ENCODE data around the gene GAS6. TPM values are rescaled to one million over a fixed set of nuclear protein-coding genes. Genes with fewer than 3 reads are reported as not detected.

GAS6 gene
- total and polyA plus RNA-seq, 7 experiments from 2014 or later = 0.38 to 5.5 (median 3.0) TPM; not detected in 1

GRCh38 chr13:113861433-113862030 lies 2.3 kb downstream of the GAS6 start:
- Histone ChIP-seq H3K36me3 (ENCODE audit: control insufficient read depth in 2 of 3, insufficient read depth in 3 of 3, low read length in 3 of 3) (no peaks in the 10 kb centered on the region), H3K4me1 (ENCODE audit: control insufficient read depth in 2 of 2, insufficient read depth in 2 of 2, low read length in 2 of 2) (peaks cover 0 to 5% of the 10 kb centered on the region in 2 donors), H3K27ac (ENCODE audit: low read depth, low read length) (no peak overlapping the region), H3K9me3 (ENCODE audit: control insufficient read depth in 2 of 3, low read length in 3 of 3) (no peaks in the 10 kb centered on the region), H3K4me3 (ENCODE audit: low read length) (no peak overlapping the region), H3K27me3 (ENCODE audit: control insufficient read depth in 2 of 2, insufficient read depth in 2 of 2, low read length in 2 of 2) (peaks cover 6 to 17% of the 10 kb centered on the region in 2 donors)
- POLR2A ChIA-PET = interaction anchor here (0.5 kb wide), 1 partner anchor 12 kb away, joined by 4 read pairs; no protein-coding TSS in a partner anchor
- Mint-ChIP-seq H3K4me3 (peak overlapping the region in 5 of 10 donors; percentile 37 to 76 (median 44)), H3K27me3 (peaks cover 31 to 48% (median 38%) of the 10 kb centered on the region in 5 donors), H3K4me1 (peaks cover 6 to 16% (median 14%) of the 10 kb centered on the region in 7 donors), H3K9me3 (peaks cover 0 to 15% (median 0%) of the 10 kb centered on the region in 11 donors), H3K27ac (peak overlapping the region in 1 of 9 donors; percentile 55), H3K36me3 (peaks cover 0 to 3% (median 0%) of the 10 kb centered on the region in 5 donors)
- ATAC-seq (no peak), DNase-seq (peak in 1 of 9 donors; percentile 2)
- intact Hi-C loops (cut with micrococcal nuclease) = loop anchor here in 1 of 2 donors (5.0 kb wide), 1 partner anchor 44 kb away; no protein-coding TSS in a partner anchor
- CTCF ChIA-PET = no interaction called here

GRCh38 chr13:113860665-113861432 lies 3.0 kb downstream of the GAS6 start:
- Mint-ChIP-seq H3K4me1 (peaks cover 6 to 16% (median 14%) of the 10 kb centered on the region in 7 donors), H3K36me3 (peaks cover 0 to 3% (median 0%) of the 10 kb centered on the region in 5 donors), H3K27me3 (peaks cover 24 to 45% (median 36%) of the 10 kb centered on the region in 5 donors), H3K9me3 (peaks cover 0 to 15% (median 0%) of the 10 kb centered on the region in 11 donors), H3K4me3 (peak overlapping the region in 3 of 10 donors; percentile 26 to 76 (median 37)), H3K27ac (no peak overlapping the region)
- Histone ChIP-seq H3K4me1 (ENCODE audit: control insufficient read depth in 2 of 2, insufficient read depth in 2 of 2, low read length in 2 of 2) (peaks cover 0 to 5% of the 10 kb centered on the region in 2 donors), H3K27me3 (ENCODE audit: control insufficient read depth in 2 of 2, insufficient read depth in 2 of 2, low read length in 2 of 2) (peaks cover 6 to 14% of the 10 kb centered on the region in 2 donors), H3K27ac (ENCODE audit: low read depth, low read length) (no peak overlapping the region), H3K4me3 (ENCODE audit: low read length) (no peak overlapping the region), H3K36me3 (ENCODE audit: control insufficient read depth in 2 of 3, insufficient read depth in 3 of 3, low read length in 3 of 3) (no peaks in the 10 kb centered on the region), H3K9me3 (ENCODE audit: control insufficient read depth in 2 of 3, low read length in 3 of 3) (no peaks in the 10 kb centered on the region)
- intact Hi-C loops (cut with micrococcal nuclease) = loop anchor here in 1 of 2 donors (5.0 kb wide), 1 partner anchor 44 kb away; no protein-coding TSS in a partner anchor
- DNase-seq (peak in 1 of 9 donors; percentile 19), ATAC-seq (no peak)
- CTCF ChIA-PET = no interaction called here
- POLR2A ChIA-PET = no interaction called here

GRCh38 chr13:113860051-113860664 lies 3.7 kb downstream of the GAS6 start:
- Mint-ChIP-seq H3K9me3 (peaks cover 0 to 15% (median 0%) of the 10 kb centered on the region in 11 donors), H3K36me3 (peaks cover 0 to 1% (median 0%) of the 10 kb centered on the region in 5 donors), H3K27ac (peak overlapping the region in 1 of 9 donors; percentile 34), H3K4me3 (peak overlapping the region in 1 of 10 donors; percentile 26), H3K4me1 (peaks cover 6 to 15% (median 13%) of the 10 kb centered on the region in 7 donors), H3K27me3 (peaks cover 17 to 38% (median 29%) of the 10 kb centered on the region in 5 donors)
- Histone ChIP-seq H3K4me3 (ENCODE audit: low read length) (no peak overlapping the region), H3K36me3 (ENCODE audit: control insufficient read depth in 2 of 3, insufficient read depth in 3 of 3, low read length in 3 of 3) (no peaks in the 10 kb centered on the region), H3K4me1 (ENCODE audit: control insufficient read depth in 2 of 2, insufficient read depth in 2 of 2, low read length in 2 of 2) (peaks cover 0 to 6% of the 10 kb centered on the region in 2 donors), H3K9me3 (ENCODE audit: control insufficient read depth in 2 of 3, low read length in 3 of 3) (no peaks in the 10 kb centered on the region), H3K27ac (ENCODE audit: low read depth, low read length) (no peak overlapping the region), H3K27me3 (ENCODE audit: control insufficient read depth in 2 of 2, insufficient read depth in 2 of 2, low read length in 2 of 2) (peaks cover 6 to 14% of the 10 kb centered on the region in 2 donors)
- DNase-seq = peak in 1 of 9 donors; percentile 8
- ATAC-seq = no peak
- POLR2A ChIA-PET = no interaction called here
- CTCF ChIA-PET = no interaction called here
- intact Hi-C loops (cut with micrococcal nuclease) = loop anchor here in 1 of 2 donors (5.0 kb wide), 1 partner anchor 43 kb away; no protein-coding TSS in a partner anchor

GRCh38 chr13:113859311-113860050 lies 4.4 kb downstream of the GAS6 start:
- no peak for ATAC-seq
- Histone ChIP-seq H3K27me3 (ENCODE audit: control insufficient read depth in 2 of 2, insufficient read depth in 2 of 2, low read length in 2 of 2) (peaks cover 6 to 10% of the 10 kb centered on the region in 2 donors), H3K4me1 (ENCODE audit: control insufficient read depth in 2 of 2, insufficient read depth in 2 of 2, low read length in 2 of 2) (peaks cover under 1 to 13% of the 10 kb centered on the region in 2 donors), H3K36me3 (ENCODE audit: control insufficient read depth in 2 of 3, insufficient read depth in 3 of 3, low read length in 3 of 3) (no peaks in the 10 kb centered on the region), H3K27ac (ENCODE audit: low read depth, low read length) (no peak overlapping the region), H3K4me3 (ENCODE audit: low read length) (no peak overlapping the region), H3K9me3 (ENCODE audit: control insufficient read depth in 2 of 3, low read length in 3 of 3) (no peaks in the 10 kb centered on the region)
- Mint-ChIP-seq H3K27ac (peak overlapping the region in 3 of 9 donors; percentile 15 to 34 (median 26)), H3K9me3 (peaks cover 0 to 15% (median 0%) of the 10 kb centered on the region in 11 donors), H3K4me1 (peaks cover 9 to 19% (median 16%) of the 10 kb centered on the region in 7 donors), H3K27me3 (peaks cover 14 to 36% (median 27%) of the 10 kb centered on the region in 5 donors), H3K4me3 (no peak overlapping the region), H3K36me3 (no peaks in the 10 kb centered on the region)
- ChIA-PET CTCF (no interaction called here), POLR2A (no interaction called here)
- intact Hi-C loops (cut with micrococcal nuclease) = loop anchor here in 1 of 2 donors (5.0 kb wide), 1 partner anchor 42 kb away; no protein-coding TSS in a partner anchor
- no peak for DNase-seq

- Mint-ChIP-seq H3K4me1 (peaks cover 12 to 23% (median 17%) of the 10 kb centered on the region in 7 donors), H3K27me3 (peaks cover 11 to 41% (median 25%) of the 10 kb centered on the region in 5 donors), H3K4me3 (no peak overlapping the region), H3K9me3 (peaks cover 0 to 15% (median 0%) of the 10 kb centered on the region in 11 donors), H3K27ac (no peak overlapping the region), H3K36me3 (no peaks in the 10 kb centered on the region)
- no peak for ATAC-seq
- H3K9me3 ChIP-seq (ENCODE audit: control insufficient read depth in 2 of 3, low read length in 3 of 3) = no peaks in the 10 kb centered on the region
- H3K4me1 ChIP-seq (ENCODE audit: control insufficient read depth in 2 of 2, insufficient read depth in 2 of 2, low read length in 2 of 2) = peaks cover 5 to 13% of the 10 kb centered on the region in 2 donors
- no peak overlapping the region for H3K4me3 ChIP-seq (ENCODE audit: low read length)
- intact Hi-C loops (cut with micrococcal nuclease) = no loop called here
- peak in 1 of 9 donors; percentile 11 for DNase-seq
- peaks cover 3 to 4% of the 10 kb centered on the region in 2 donors for H3K27me3 ChIP-seq (ENCODE audit: control insufficient read depth in 2 of 2, insufficient read depth in 2 of 2, low read length in 2 of 2)
- ChIA-PET POLR2A (no interaction called here), CTCF (interaction anchor here (0.6 kb wide), 1 partner anchor 43 kb away, joined by 3 read pairs; no protein-coding TSS in a partner anchor)
- no peak overlapping the region for H3K27ac ChIP-seq (ENCODE audit: low read depth, low read length)
- no peaks in the 10 kb centered on the region for H3K36me3 ChIP-seq (ENCODE audit: control insufficient read depth in 2 of 3, insufficient read depth in 3 of 3, low read length in 3 of 3)
Observed at GRCh38 chr13:113857531-113858195, 6.2 kb downstream of the GAS6 start.

All from naive thymus-derived CD4-positive, alpha-beta T cell (primary cell).